Cardiac muscle cell (in vitro differentiated cells and primary cell): ENCODE data around the gene MRGPRX2. TPM values are rescaled to one million over a fixed set of nuclear protein-coding genes. Genes with fewer than 3 reads are reported as not detected.

ENCODE experiments used
- DNase-seq, 2 donors: peaks; one replicate each; pipeline versions ENCODE4 v3.0.0 to v3.0.0-alpha.2; 2010 to 2017; ENCODE audit warnings: low read depth in 1 of 2, low spot score in 1 of 2
- H3K27ac ChIP-seq: fragments of 200-600 bp; sonication (generic); 2 replicates; pipeline ENCODE4 v1.5.1; 2016
- H3K27me3 ChIP-seq: fragments of 200-600 bp; sonication (generic); 2 replicates; pipeline ENCODE4 v1.6.0; 2016; ENCODE audit warnings: control low read depth
- H3K36me3 ChIP-seq: fragments of 200-600 bp; sonication (generic); 2 replicates; pipeline ENCODE4 v1.5.1; 2016; ENCODE audit warnings: control low read depth
- H3K4me1 ChIP-seq: fragments of 200-600 bp; sonication (generic); 2 replicates; pipeline ENCODE4 v1.8.1; 2017; ENCODE audit warnings: low read depth, mild to moderate bottlenecking, mixed run types
- H3K4me3 ChIP-seq: fragments of 200-600 bp; sonication (generic); 2 replicates; pipeline ENCODE4 v1.5.1; 2016; ENCODE audit warnings: mild to moderate bottlenecking
- H3K9me3 ChIP-seq: fragments of 200-600 bp; sonication (generic); 2 replicates; pipeline ENCODE4 v1.5.1; 2017; ENCODE audit warnings: low read depth, mild to moderate bottlenecking, control low read depth
- polyA plus RNA-seq: library from polyadenylated mRNA; unstranded; fragments of >200 nt; fragmentation: Nextera tagmentation; extraction: Ambion mirVana; gene quantifications from 2 replicates; pipeline ENCODE4 v1.2.1, GENCODE V29; 2016
- total RNA-seq: library from RNA; depleted of rRNA; stranded (reverse); fragments of >200 nt; gene quantifications from 2 replicates; pipeline ENCODE4 v1.2.3, GENCODE V29; 2016
- TF ChIP-seq, protein P1 (sequence below): IDR thresholded peaks from 2 replicates; pipeline ENCODE4 v1.5.1; 2012; ENCODE audit warnings: low read depth, mild to moderate bottlenecking, low read length

The MRGPRX2 gene
- total and polyA plus RNA-seq, 2 experiments from 2014 or later = not detected

DNA sequence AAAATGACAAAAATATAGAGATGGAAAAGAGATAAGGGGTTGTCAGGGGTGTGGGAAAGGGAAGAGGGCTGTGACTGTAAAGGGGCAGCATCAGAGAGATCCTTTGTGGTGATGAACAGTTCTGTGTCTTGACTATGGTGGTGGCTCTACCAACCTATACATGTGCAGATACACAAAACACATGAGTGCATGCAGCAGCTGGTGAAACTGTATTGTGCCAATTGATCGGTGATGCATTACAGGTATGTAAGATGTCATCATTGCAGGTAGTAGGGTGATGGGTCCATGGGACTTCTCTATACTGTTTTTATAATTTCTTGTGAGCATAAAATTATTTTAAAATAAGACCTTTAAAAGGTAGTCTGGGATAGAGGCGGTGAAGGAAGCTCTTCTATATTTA, 32.3 kb upstream of the MRGPRX2 start:
- Histone ChIP-seq H3K9me3 (no peaks in the 10 kb centered on the region), H3K36me3 (no peaks in the 10 kb centered on the region), H3K27me3 (no peaks in the 10 kb centered on the region), H3K27ac (no peak overlapping the region), H3K4me1 (no peaks in the 10 kb centered on the region), H3K4me3 (no peak overlapping the region)
- DNase-seq = no peak
- TF ChIP-seq, protein P1, sequence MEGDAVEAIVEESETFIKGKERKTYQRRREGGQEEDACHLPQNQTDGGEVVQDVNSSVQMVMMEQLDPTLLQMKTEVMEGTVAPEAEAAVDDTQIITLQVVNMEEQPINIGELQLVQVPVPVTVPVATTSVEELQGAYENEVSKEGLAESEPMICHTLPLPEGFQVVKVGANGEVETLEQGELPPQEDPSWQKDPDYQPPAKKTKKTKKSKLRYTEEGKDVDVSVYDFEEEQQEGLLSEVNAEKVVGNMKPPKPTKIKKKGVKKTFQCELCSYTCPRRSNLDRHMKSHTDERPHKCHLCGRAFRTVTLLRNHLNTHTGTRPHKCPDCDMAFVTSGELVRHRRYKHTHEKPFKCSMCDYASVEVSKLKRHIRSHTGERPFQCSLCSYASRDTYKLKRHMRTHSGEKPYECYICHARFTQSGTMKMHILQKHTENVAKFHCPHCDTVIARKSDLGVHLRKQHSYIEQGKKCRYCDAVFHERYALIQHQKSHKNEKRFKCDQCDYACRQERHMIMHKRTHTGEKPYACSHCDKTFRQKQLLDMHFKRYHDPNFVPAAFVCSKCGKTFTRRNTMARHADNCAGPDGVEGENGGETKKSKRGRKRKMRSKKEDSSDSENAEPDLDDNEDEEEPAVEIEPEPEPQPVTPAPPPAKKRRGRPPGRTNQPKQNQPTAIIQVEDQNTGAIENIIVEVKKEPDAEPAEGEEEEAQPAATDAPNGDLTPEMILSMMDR = no peak

DNA sequence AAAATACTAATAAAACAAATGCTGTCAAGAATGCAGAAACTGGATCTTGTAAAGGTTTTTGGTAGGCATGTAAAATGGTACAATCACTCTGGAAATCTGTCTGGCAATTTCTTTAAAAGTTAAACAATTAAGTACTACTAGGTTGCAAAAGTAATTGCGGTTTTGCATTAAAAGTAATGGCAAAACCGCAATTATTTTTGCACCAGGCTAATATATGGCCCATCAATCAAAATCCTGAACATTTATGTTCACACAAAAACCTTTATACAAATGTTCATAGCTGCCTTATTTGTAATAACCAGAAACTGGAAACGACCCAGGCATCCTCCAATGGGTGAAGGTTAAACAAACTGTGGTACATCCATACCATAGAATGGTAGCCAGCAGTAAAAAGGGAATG, 31.8 kb upstream of the MRGPRX2 start:
- no peak for DNase-seq
- no peaks in the 10 kb centered on the region for H3K4me1 ChIP-seq
- H3K9me3 ChIP-seq = no peaks in the 10 kb centered on the region
- no peaks in the 10 kb centered on the region for H3K36me3 ChIP-seq
- TF ChIP-seq, protein P1 = no peak
- H3K27ac ChIP-seq = no peak overlapping the region
- no peaks in the 10 kb centered on the region for H3K27me3 ChIP-seq
- H3K4me3 ChIP-seq = no peak overlapping the region

DNA sequence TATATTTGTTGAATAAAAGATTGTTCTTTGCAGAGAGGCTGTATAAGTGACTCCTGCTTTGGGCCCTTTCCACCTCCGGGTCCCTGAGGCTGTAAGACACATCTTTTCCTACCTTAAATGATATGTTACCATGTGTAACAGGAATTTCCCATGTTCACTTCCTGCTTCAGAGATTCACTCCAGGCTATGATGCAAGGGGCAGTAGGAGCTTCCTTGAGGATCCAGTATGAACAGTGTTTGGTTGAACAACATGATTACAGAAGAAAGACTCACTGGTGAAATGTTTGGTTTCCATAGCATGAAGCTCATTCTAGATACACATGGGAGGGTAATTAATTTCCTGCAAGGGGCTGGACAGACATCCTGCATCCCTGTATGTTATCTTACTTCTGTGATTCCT, 30.8 kb upstream of the MRGPRX2 start:
- TF ChIP-seq, protein P1 = no peak

DNA sequence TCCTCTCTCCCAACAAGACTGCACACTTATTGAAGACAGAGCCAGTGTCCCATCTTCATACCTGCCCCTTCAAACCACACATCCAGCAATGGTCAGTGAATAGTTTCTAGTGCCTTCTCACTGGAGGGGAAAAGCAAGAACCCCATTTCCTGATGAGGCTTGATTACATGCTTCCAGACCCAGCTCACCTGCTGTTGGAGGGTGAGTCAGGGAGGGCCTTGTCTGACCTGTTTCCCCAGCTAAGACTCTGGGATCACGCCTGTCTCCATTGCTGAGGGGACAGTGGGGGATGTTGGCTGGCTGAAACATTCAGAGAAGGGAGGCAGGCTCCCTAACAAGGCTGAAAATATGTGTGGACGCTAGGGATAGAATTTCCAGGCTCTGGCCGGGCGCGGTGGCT, 28.9 kb upstream of the MRGPRX2 start:
- no peaks in the 10 kb centered on the region for H3K27me3 ChIP-seq
- H3K36me3 ChIP-seq = no peaks in the 10 kb centered on the region
- no peaks in the 10 kb centered on the region for H3K4me1 ChIP-seq
- no peak for DNase-seq
- H3K4me3 ChIP-seq = no peak overlapping the region
- TF ChIP-seq, protein P1 = no peak
- no peak overlapping the region for H3K27ac ChIP-seq
- H3K9me3 ChIP-seq = no peaks in the 10 kb centered on the region

More for the DNA sequence above, 30.8 kb upstream of the MRGPRX2 start:
- no peaks in the 10 kb centered on the region for H3K4me1 ChIP-seq
- no peak for DNase-seq
- no peaks in the 10 kb centered on the region for H3K27me3 ChIP-seq
- H3K9me3 ChIP-seq = no peaks in the 10 kb centered on the region
- no peaks in the 10 kb centered on the region for H3K36me3 ChIP-seq
- H3K4me3 ChIP-seq = no peak overlapping the region
- H3K27ac ChIP-seq = no peak overlapping the region

DNA sequence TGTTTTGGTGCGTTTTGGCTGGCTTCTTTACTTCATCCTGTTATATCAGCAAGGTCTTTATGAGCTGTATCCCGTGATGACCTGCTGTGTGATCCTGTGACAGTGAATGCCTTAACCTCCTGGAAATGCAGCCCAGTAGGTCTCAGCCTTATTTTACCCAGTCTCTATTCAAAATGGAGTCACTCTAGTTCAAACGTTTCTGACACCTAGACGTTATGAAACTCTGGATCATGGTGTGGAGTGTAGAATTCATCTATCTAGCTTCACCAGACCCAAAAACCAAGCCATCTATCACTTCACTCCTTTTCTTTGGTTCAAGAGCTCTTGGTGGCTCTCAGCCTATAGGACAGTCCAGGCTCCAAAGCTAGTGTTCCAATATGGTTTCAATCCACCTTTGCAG, 28.3 kb upstream of the MRGPRX2 start:
- H3K9me3 ChIP-seq = no peaks in the 10 kb centered on the region
- no peak overlapping the region for H3K4me3 ChIP-seq
- no peaks in the 10 kb centered on the region for H3K4me1 ChIP-seq
- H3K27me3 ChIP-seq = no peaks in the 10 kb centered on the region
- no peak for DNase-seq
- TF ChIP-seq, protein P1 = no peak
- H3K36me3 ChIP-seq = no peaks in the 10 kb centered on the region
- H3K27ac ChIP-seq = no peak overlapping the region

DNA sequence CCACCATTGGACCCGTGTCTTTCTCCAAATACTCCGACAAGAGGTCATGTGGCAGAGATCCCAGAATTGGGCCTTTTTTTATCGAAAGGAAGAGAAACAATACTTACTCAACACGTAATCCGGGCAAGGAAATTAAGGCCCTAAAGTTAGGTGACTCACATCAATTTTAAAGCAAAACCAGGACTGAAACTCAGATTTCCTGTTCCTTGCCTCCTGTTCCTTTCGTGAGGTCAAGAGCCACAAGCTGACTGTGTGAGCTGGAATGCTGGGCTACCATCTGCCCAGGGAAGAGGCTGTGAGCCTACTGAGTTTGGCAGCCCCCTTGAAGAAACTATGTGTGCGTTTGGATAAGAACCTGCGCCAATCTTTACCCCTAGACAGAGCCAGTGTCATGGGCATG, 27.1 kb upstream of the MRGPRX2 start:
- H3K27ac ChIP-seq = no peak overlapping the region
- H3K9me3 ChIP-seq = no peaks in the 10 kb centered on the region
- no peaks in the 10 kb centered on the region for H3K4me1 ChIP-seq
- DNase-seq = peak in 1 of 2 donors; percentile 67
- no peaks in the 10 kb centered on the region for H3K36me3 ChIP-seq
- no peaks in the 10 kb centered on the region for H3K27me3 ChIP-seq
- TF ChIP-seq, protein P1 = no peak
- H3K4me3 ChIP-seq = no peak overlapping the region
